Measurements from ENCODE around the gene RPS24. TPM values are rescaled to one million over a fixed set of nuclear protein-coding genes. Genes with fewer than 3 reads are reported as not detected.

RPS24 gene
- polyA plus RNA-seq, 1 donor (not counting 4 experiments of a cell fraction or from before 2014, with no cell fraction given) = 5,180 TPM

DNA sequence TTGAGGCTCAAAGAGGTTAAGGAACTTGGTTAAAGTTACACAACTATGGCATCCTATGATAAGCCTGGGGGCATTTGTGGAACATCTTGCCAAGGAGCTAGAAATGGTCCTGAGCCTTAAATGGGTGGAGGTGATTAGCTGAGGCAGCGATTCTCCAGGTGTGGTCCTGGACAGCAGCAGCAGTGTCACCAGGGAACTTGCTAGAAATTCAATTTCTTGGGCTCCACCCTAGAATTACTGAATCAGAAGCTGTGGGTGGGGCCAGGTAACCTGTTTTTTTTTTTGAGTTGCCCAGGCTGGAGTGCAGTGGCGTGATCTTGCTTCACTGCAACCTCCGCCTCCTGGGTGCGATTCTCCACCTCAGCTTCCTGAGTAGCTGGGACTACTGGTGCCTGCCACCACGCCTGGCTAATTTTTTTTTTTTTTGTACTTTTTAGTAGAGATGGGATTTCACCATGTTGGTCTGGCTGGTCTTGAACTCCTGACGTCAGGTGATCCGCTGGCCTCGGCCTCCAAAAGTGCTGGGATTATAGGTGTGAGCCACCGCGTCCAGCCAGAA lies 13.1 kb downstream of the RPS24 start:
- H4K20me1 ChIP-seq (ENCODE audit: control insufficient read depth, extremely low read depth, insufficient read depth, low read length) = peaks cover 15% of the 10 kb centered on the region
- H3K4me3 ChIP-seq (ENCODE audit: control insufficient read depth in 2 of 3, extremely low read depth in 1 of 3, insufficient read depth in 2 of 3, low read depth in 1 of 3, low read length in 3 of 3) = no peak overlapping the region
- H3K4me2 ChIP-seq (ENCODE audit: control insufficient read depth, extremely low read depth, insufficient read depth, low read depth, low read length) = no peak overlapping the region
- peaks cover 7 to 11% of the 10 kb centered on the region in 2 experiments for H3K36me3 ChIP-seq (ENCODE audit: control insufficient read depth in 2 of 2, extremely low read depth in 1 of 2, insufficient read depth in 2 of 2, low read length in 2 of 2)
- TF ChIP-seq EZH2 (IDR thresholded peaks at IDR 0.05; ENCODE audit: low read length) = no peak
- TF ChIP-seq, protein P1, sequence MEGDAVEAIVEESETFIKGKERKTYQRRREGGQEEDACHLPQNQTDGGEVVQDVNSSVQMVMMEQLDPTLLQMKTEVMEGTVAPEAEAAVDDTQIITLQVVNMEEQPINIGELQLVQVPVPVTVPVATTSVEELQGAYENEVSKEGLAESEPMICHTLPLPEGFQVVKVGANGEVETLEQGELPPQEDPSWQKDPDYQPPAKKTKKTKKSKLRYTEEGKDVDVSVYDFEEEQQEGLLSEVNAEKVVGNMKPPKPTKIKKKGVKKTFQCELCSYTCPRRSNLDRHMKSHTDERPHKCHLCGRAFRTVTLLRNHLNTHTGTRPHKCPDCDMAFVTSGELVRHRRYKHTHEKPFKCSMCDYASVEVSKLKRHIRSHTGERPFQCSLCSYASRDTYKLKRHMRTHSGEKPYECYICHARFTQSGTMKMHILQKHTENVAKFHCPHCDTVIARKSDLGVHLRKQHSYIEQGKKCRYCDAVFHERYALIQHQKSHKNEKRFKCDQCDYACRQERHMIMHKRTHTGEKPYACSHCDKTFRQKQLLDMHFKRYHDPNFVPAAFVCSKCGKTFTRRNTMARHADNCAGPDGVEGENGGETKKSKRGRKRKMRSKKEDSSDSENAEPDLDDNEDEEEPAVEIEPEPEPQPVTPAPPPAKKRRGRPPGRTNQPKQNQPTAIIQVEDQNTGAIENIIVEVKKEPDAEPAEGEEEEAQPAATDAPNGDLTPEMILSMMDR (optimal IDR thresholded peaks at IDR 0.05 in 1 of 3, IDR thresholded peaks at IDR 0.05 in 1 of 3, conservative IDR thresholded peaks at IDR 0.05 in 1 of 3; ENCODE audit: extremely low read depth in 1 of 3, insufficient read depth in 2 of 3, low read length in 3 of 3) = no peak
- peaks cover 9% of the 10 kb centered on the region for H3K4me1 ChIP-seq (ENCODE audit: control insufficient read depth, extremely low read depth, insufficient read depth, low read length)
- H2AFZ ChIP-seq (ENCODE audit: control insufficient read depth, low read length) = no peak overlapping the region
- no peaks in the 10 kb centered on the region for H3K27me3 ChIP-seq (ENCODE audit: control insufficient read depth, extremely low read depth, insufficient read depth, low read length)
- dilution Hi-C loops (cut with MboI; ENCODE audit: extremely low pct_ligation_motif_present, low sequenced_read_pairs) = no loop called here
- no peaks in the 10 kb centered on the region for H3K79me2 ChIP-seq (ENCODE audit: control insufficient read depth, insufficient read depth, low read length)
- no peak for DNase-seq (ENCODE audit: low read depth, low spot score)
- no peak for FAIRE-seq
- H3K9me1 ChIP-seq (ENCODE audit: control insufficient read depth, extremely low read depth, insufficient read depth, low read length) = peaks cover 2% of the 10 kb centered on the region
- H3K27ac ChIP-seq (ENCODE audit: control insufficient read depth, insufficient read depth, low read length) = no peak overlapping the region
- H3K9ac ChIP-seq (ENCODE audit: control insufficient read depth, extremely low read depth, insufficient read depth, low read length) = no peak overlapping the region
- H3K9me3 ChIP-seq (ENCODE audit: control insufficient read depth, low read depth, low read length) = no peaks in the 10 kb centered on the region

DNA sequence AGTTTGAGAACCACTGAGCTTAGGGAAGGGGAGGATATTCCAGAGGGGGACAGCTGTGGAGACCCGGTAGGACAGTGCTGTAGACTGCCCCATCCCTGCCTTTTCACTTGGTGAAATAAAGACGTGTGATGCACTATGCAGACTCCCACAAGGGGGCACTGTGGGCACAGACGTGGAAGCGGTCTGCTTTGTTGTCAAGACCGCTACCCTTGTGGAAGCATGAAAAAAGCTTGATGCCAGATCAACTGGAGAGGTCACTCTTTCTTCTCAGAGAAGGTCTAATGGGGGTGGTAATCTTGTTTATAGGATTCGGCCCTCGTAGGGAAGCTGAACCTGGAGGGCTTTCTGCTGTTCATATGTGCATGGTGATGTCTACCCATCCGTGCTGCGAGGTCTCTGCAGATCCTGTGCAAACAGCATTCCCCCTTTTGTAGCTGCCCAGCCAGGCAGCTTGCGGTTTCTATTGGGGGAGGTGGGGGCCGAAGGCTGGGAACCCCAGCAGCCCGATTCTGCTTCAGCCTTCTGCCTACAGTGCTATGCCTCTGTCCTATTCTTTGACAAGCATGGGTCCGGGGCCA lies 13.7 kb downstream of the RPS24 start:
- peaks cover 10% of the 10 kb centered on the region for H4K20me1 ChIP-seq (ENCODE audit: control insufficient read depth, extremely low read depth, insufficient read depth, low read length)
- no peak overlapping the region for H3K4me3 ChIP-seq (ENCODE audit: control insufficient read depth in 2 of 3, extremely low read depth in 1 of 3, insufficient read depth in 2 of 3, low read depth in 1 of 3, low read length in 3 of 3)
- H3K36me3 ChIP-seq (ENCODE audit: control insufficient read depth in 2 of 2, extremely low read depth in 1 of 2, insufficient read depth in 2 of 2, low read length in 2 of 2) = peaks cover 3 to 5% of the 10 kb centered on the region in 2 experiments
- no peak overlapping the region for H2AFZ ChIP-seq (ENCODE audit: control insufficient read depth, low read length)
- H3K27ac ChIP-seq (ENCODE audit: control insufficient read depth, insufficient read depth, low read length) = no peak overlapping the region
- H3K4me1 ChIP-seq (ENCODE audit: control insufficient read depth, extremely low read depth, insufficient read depth, low read length) = peaks cover 9% of the 10 kb centered on the region
- DNase-seq (ENCODE audit: low read depth, low spot score) = peak; percentile 54
- no peaks in the 10 kb centered on the region for H3K9me3 ChIP-seq (ENCODE audit: control insufficient read depth, low read depth, low read length)
- H3K4me2 ChIP-seq (ENCODE audit: control insufficient read depth, extremely low read depth, insufficient read depth, low read depth, low read length) = no peak overlapping the region
- TF ChIP-seq EZH2 (IDR thresholded peaks at IDR 0.05; ENCODE audit: low read length) = no peak
- TF ChIP-seq, protein P1 (optimal IDR thresholded peaks at IDR 0.05 in 1 of 3, IDR thresholded peaks at IDR 0.05 in 1 of 3, conservative IDR thresholded peaks at IDR 0.05 in 1 of 3; ENCODE audit: extremely low read depth in 1 of 3, insufficient read depth in 2 of 3, low read length in 3 of 3) = peak; percentile 88 to 96 (median 94)
- dilution Hi-C loops (cut with MboI; ENCODE audit: extremely low pct_ligation_motif_present, low sequenced_read_pairs) = no loop called here
- no peaks in the 10 kb centered on the region for H3K79me2 ChIP-seq (ENCODE audit: control insufficient read depth, insufficient read depth, low read length)
- FAIRE-seq = peak; percentile 77
- no peaks in the 10 kb centered on the region for H3K27me3 ChIP-seq (ENCODE audit: control insufficient read depth, extremely low read depth, insufficient read depth, low read length)
- H3K9ac ChIP-seq (ENCODE audit: control insufficient read depth, extremely low read depth, insufficient read depth, low read length) = no peak overlapping the region
- H3K9me1 ChIP-seq (ENCODE audit: control insufficient read depth, extremely low read depth, insufficient read depth, low read length) = peaks cover under 1% of the 10 kb centered on the region

Data from keratinocyte (primary cell).